KOPT-K1 (cell line): ENCODE measurements around the gene DNHD1.

Source experiments
- H3K27ac ChIP-seq: fragments of 200-600 bp; sonication (generic); 2 replicates; pipeline ENCODE4 v1.5.1; 2016; ENCODE audit warnings: antibody characterized with exemption, mild to moderate bottlenecking, low read depth, low read length; ENCODE audit not compliant: poor library complexity, severe bottlenecking
- H3K36me3 ChIP-seq: fragments of 200-600 bp; sonication (generic); 2 replicates; pipeline ENCODE4 v1.5.1; 2017; ENCODE audit warnings: antibody characterized with exemption, mild to moderate bottlenecking, low read length, moderate library complexity; ENCODE audit not compliant: insufficient read depth
- H3K9me3 ChIP-seq: fragments of 200-600 bp; sonication (generic); 2 replicates; pipeline ENCODE4 v1.5.1; 2017; ENCODE audit warnings: antibody characterized with exemption, low read length, mild to moderate bottlenecking; ENCODE audit not compliant: insufficient read depth, poor library complexity, severe bottlenecking

The DNHD1 gene

DNA sequence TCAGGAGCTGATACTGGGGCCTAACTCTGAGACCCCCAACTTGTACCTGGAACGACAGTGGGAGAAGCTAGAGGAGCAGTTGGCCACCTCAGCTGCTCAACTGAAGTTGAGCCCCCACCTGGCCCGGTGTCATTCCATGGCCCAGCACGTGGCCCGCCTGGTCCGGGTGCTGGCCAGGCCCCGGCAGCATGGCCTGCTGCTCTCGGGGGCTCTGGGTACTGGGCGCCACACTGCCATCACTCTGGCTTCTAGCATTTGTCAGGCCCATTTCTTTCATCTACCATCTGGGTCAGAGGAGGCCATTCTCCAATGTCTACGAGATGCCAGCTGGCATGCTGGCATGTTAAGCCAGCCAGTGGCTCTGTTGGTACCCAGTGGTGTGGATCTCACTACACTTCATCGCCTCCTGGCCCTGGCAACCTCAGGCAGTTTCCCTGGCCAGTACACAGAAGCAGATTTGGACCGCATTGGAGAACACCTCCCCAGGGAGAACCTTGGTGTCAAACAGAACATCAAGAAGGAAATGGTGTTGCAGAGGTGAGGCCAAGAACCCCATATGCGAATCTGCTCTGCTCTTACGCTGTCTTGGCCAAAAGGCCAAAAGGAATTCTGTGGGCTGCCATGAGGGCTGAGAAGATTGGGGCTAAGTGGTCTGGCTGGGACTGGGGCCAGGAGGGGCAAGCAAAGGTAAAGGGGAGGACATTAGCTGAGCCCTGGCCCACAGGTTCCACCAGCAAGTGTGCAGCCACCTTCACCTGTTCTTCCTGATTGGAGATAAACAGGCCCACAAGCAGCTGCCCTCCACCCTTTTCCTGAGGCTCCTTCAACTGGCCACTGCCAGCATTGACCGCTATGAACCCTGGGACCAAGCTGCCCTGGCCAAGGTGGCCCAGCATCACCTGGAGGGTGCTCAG lies 60.9 kb downstream of the DNHD1 start:
- no peaks in the 10 kb centered on the region for H3K9me3 ChIP-seq

DNA sequence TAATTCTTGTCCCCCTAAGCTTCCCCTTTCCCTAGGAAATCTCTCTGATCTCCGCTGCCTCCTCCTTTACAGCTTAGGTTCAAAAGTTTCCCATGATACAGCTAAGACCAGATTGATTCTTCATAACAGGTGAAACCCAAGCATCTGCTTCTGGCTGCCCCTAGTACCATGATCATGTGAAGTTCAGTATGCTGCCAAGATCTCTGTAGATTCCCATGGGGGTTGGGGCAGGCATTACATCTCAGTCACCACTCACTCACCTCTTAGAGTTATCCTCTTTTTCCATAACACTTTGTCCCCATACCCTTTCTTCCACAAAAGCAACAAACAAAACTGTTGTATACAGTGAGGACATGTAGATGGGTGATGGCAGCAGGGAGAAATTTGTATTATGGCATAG lies 62.3 kb downstream of the DNHD1 start:
- Histone ChIP-seq H3K27ac (no peak overlapping the region), H3K36me3 (no peaks in the 10 kb centered on the region), H3K9me3 (no peaks in the 10 kb centered on the region)

More for the DNA sequence above, 60.9 kb downstream of the DNHD1 start:
- H3K27ac ChIP-seq = no peak overlapping the region
- H3K36me3 ChIP-seq = no peaks in the 10 kb centered on the region

DNA sequence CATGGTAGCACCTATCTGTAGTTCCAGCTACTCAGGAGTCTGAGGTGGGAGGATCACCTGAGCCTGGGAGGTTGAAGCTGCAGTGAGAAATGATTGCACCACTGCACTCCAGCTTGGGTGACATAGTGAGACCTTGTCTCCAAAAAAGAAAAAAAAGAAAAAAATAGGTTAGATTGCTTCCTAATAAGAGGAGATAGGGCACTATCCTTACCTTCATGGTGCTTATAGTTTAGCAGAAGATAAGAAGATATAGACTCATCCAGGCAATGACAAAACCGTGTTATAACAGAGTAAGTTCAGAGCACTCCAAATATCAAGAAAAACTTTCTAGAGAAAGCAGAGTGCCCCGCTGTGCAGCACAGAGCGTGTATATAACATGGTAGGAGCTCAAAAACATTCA lies 64.2 kb downstream of the DNHD1 start:
- Histone ChIP-seq H3K36me3 (no peaks in the 10 kb centered on the region), H3K9me3 (no peaks in the 10 kb centered on the region), H3K27ac (no peak overlapping the region)

DNA sequence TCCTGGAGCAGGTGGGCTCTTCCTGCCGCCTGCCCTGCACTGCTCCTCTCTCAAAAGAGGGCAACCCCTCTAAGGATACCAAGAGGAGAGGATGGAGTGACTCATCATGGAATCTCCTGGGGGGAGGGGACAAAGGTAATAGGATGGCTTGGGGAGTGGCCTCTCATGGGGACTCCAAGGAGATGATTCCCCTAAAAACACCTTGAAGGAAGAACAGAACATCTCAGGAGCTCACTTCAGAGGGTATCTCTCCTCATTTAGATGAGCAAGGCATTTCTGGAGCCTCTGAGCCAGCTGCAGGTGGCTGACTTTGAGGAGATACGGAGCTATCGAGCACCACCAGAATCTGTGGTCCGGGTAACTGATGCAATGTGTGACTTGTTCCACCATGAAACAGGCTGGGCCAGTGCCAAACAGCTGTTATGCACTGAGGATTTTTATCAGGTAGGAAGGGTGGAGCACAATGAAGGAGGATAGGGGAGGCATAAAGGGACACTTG lies 66.1 kb downstream of the DNHD1 start:
- H3K27ac ChIP-seq = no peak overlapping the region
- no peaks in the 10 kb centered on the region for H3K36me3 ChIP-seq
- H3K9me3 ChIP-seq = no peaks in the 10 kb centered on the region

DNA sequence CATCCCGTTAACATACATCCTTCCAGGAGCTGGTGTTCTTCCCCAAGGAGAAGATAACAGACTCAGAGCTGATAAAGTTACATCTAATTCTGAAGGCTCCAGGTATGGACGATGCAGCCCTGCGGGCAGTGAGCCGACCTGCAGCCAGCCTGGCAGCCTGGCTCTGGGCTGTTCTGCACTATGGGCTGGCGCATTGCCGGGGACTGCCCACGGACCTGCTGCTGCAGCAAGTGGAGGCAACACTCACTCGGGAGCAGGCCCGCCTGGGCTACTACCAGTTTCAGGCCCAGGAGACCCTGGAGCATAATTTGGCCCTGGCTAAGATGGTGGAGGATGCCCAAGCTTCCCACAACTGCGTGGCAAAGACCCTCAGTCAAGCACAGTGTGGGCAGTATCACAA lies 66.6 kb downstream of the DNHD1 start:
- H3K27ac ChIP-seq = no peak overlapping the region
- no peaks in the 10 kb centered on the region for H3K36me3 ChIP-seq
- H3K9me3 ChIP-seq = no peaks in the 10 kb centered on the region

DNA sequence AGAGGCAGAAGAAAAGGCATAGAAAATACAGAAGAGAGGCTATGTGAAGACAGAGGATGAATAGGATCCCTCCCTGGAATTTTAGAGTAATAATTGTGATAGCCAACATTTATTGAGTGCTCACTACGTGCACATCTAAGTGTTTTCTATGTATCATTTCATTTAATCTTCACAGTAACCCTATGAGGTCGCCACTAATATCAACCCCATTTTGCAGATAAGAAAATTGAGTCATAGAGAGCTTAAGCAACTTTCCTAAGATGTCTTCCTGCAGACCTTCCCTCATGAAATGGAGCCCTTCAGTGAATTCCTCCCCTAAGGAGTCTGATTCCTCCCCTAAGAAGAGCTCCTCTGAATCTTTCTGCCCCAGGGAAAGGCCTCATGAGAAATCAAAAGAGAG lies 68.2 kb downstream of the DNHD1 start:
- Histone ChIP-seq H3K27ac (no peak overlapping the region), H3K9me3 (no peaks in the 10 kb centered on the region), H3K36me3 (no peaks in the 10 kb centered on the region)

DNA sequence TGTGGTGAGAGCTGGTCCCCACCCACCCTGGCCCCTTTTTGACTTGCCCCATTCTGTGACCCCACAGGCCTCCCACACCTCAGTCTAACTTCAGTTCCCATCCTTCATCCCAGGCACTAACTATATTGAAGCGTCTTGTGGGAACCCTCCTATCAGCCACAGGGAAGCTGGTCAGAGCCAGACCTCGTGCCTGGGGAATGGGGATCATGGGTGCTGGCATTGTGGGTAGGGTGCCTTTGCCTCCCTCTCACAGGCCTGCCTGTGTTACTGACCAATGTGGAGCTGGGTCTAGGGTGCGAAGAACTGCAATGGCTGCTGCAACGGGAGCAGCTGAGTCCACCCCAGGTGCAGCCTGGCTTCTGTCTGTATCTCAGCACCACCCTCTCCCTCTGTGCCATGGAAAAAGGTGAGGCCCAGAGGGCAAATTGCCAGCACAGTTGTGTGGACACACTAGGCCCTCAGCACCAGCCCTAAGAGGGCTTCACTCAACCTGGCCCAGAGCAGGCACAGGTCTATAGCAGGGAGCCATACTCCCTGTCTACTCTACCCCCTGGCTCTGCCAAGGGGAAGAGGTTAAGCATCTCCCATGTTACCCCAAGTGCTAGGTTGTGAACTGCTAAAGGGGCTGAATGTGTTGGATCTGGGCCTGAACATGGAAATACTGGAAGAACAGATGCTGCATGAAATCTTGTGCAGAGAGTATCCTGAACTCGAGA lies 69.1 kb downstream of the DNHD1 start:
- Histone ChIP-seq H3K27ac (no peak overlapping the region), H3K36me3 (no peaks in the 10 kb centered on the region), H3K9me3 (no peaks in the 10 kb centered on the region)

DNA sequence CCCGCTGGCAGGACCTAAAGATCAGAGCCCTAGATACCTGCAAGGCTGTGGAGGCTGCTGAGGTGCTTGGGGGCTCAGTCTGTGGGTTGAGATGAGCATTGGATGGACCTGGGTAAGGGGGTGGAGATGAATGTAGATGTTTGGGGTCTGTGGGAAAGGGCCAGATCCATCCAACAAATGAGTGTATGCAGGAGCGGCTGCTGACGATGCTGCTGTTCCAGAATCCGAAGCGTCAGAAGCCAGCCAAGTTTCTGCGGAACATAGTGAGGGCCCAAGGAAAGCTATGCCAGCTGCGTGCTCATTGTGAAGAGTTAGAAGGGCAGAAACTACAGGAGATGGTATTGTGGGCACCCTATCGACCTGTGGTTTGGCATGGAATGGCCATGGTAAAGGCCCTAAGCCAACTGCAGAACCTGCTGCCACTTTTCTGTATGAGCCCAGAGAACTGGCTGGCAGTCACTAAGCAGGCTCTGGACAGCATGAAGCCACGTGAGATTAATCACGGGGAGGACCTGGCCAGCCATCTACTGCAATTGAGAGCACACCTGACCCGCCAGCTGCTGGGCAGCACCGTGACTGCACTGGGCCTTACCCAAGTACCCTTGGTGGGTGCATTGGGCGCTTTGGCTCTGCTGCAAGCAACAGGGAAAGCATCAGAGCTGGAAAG lies 69.8 kb downstream of the DNHD1 start:
- no peaks in the 10 kb centered on the region for H3K9me3 ChIP-seq
- H3K27ac ChIP-seq = no peak overlapping the region
- H3K36me3 ChIP-seq = no peaks in the 10 kb centered on the region

DNA sequence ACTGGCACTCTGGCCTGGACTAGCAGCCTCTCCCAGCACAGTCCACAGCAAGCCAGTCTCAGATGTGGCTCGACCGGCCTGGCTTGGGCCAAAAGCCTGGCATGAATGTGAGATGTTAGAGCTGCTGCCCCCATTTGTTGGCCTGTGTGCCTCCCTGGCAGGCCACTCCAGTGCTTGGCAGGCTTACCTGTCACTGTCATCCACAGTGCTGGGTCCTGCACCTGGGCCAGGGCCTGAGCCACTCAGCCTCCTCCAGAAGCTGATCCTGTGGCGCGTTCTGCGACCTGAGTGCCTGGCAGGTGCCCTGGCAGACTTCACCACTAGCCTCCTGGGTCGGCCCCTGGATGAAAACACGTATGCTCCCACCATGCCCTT lies 70.3 kb downstream of the DNHD1 start:
- no peak overlapping the region for H3K27ac ChIP-seq
- no peaks in the 10 kb centered on the region for H3K36me3 ChIP-seq
- no peaks in the 10 kb centered on the region for H3K9me3 ChIP-seq

DNA sequence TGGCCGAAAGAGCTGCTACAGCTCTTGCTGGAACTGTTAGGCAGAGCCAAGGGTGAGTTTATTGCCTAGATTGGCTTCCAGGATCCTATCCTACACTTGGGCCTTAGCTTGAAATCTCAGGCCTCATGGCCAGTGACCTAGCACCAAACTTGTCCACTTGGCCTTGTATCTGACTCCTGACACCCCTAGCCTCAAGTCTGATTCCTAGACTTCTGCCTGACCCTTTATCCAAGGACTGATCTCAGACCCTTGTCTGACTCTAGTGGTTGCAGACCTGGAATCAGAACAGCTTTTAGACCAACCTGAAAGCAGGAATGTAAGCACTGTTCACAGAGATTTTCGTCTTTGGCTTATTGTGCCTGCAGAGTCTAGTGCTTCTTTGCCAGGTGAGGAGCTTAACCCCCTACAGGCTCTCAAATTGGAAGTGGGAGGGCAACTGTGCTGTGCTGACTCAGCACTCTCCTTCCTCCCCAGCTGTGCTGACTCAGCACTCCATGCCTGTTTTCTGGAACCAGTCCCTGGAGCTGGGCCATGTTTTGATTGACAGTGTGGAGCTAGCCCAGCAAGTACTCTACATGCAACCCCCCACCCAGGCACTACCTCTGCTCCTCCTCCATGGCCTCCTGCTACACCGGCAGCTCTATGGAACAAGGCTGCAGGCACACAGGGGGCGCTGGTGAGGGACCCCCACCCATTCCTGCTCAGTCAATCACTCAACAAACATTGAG lies 71.3 kb downstream of the DNHD1 start:
- Histone ChIP-seq H3K27ac (no peak overlapping the region), H3K36me3 (no peaks in the 10 kb centered on the region), H3K9me3 (no peaks in the 10 kb centered on the region)

DNA sequence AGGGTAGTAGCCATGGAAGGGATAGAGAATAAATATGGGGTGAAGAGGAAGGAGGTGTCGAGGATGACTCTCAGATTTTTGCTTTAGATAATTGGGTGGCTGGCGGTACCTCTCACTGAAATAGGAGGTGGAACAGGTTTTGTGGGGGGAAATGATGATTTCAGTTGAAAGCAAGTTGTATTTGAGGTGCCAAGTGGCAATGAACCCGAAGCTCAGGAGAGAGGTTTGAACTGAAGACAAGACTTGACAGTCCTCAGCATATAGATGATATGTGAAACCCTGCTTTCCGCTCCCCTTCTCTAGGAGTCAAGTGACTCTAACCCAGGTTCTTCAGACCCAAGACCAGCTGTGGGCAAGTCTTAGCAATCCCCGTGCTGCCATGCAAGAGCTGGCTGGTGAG lies 72.6 kb downstream of the DNHD1 start:
- Histone ChIP-seq H3K27ac (no peak overlapping the region), H3K9me3 (no peaks in the 10 kb centered on the region), H3K36me3 (no peaks in the 10 kb centered on the region)

DNA sequence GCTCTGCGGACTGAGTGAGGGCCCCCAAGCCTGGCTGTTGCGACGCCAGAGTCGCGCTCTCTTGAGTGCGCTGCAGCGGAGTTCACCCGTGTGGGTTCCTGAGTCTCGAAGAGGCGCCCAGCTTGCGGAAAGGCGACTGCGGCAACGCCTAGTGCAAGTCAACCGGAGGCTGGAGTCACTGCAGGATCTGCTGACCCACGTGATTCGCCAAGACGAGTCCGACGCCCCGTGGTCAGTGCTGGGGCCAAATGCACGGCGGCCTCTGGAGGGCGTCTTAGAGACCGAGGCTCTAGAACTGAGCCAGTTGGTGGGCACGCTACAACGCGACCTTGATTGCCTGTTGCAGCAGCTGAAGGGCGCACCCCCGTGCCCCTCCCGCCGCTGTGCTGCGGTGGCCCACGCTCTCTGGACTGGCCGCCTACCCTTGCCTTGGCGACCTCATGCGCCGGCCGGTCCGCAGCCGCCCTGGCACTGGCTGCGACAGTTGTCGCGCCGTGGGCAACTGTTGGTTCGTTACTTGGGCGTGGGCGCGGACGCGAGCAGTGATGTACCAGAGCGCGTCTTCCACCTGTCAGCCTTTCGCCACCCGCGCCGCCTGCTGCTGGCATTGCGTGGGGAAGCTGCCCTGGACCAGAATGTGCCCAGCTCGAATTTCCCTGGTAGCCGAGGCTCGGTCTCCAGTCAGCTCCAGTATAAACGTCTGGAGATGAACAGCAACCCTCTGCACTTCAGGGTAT lies 73.8 kb downstream of the DNHD1 start:
- no peaks in the 10 kb centered on the region for H3K36me3 ChIP-seq
- H3K9me3 ChIP-seq = no peaks in the 10 kb centered on the region
- no peak overlapping the region for H3K27ac ChIP-seq

DNA sequence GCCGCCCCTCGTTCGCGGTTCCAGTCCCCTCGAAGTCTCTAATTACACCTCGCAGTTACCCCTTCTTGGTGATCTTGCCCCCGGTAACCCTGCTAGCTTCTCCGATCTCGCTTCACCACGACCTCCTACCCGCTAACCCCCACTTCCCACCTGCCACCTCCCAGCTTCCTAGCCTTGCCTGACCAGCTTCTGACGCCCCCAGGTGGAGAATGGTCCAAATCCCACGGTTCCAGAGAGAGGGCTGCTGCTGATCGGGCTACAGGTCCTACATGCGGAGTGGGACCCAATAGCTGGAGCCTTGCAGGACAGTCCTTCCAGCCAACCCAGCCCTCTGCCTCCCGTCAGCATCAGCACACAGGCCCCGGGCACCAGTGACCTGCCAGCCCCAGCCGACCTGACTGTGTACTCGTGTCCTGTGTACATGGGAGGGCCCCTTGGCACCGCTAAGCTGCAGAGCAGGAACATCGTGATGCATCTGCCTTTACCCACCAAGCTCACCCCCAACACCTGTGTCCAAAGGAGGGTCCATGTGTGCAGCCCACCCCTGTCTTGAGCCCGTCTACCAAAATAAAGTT lies 74.4 kb downstream of the DNHD1 start:
- Histone ChIP-seq H3K9me3 (no peaks in the 10 kb centered on the region), H3K36me3 (no peaks in the 10 kb centered on the region), H3K27ac (no peak overlapping the region)

DNA sequence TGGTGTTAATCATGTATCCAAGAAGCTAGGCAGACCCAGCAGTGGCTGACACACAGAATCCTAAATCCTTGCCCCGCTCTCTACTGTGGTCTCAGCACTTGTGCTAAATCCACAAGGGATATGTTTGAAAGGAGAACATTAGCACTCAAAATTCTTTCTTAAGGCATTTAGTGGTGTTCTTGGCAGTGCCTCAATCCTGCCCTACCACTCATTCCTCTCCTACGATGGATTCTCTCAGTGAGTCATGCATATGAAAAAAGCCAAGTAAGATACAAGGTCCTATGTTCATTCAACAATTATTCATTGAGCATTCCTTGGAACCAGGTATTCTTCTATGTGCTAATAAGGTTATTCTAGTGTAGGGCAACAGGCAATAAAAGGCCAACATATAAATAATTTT lies 75.1 kb downstream of the DNHD1 start:
- Histone ChIP-seq H3K9me3 (no peaks in the 10 kb centered on the region), H3K36me3 (no peaks in the 10 kb centered on the region), H3K27ac (no peak overlapping the region)
